GM19193 (cell line): ENCODE results near the gene TTC28.

ENCODE experiments used
- POLR2A ChIP-seq: IDR thresholded peaks from 4 replicates; pipeline ENCODE4 v1.6.1; 2011; ENCODE audit not compliant: insufficient read depth, insufficient read length; ENCODE audit errors: extremely low read depth

TTC28 gene

GRCh38 chr22:28015046-28015425 is 664.6 kb downstream of the TTC28 start:
- no peak for TF ChIP-seq POLR2A

- TF ChIP-seq POLR2A = no peak
Measured at GRCh38 chr22:28014211-28015045, 665.2 kb downstream of the TTC28 start.

GRCh38 chr22:28013611-28014010 is 666.0 kb downstream of the TTC28 start:
- TF ChIP-seq POLR2A = no peak

- TF ChIP-seq POLR2A = no peak
Measured at GRCh38 chr22:28012832-28013460, 666.7 kb downstream of the TTC28 start.

- no peak for TF ChIP-seq POLR2A
Measured at GRCh38 chr22:28009272-28009827, 670.3 kb downstream of the TTC28 start.

- TF ChIP-seq POLR2A = no peak
Measured at GRCh38 chr22:28008649-28009048, 671.0 kb downstream of the TTC28 start.

GRCh38 chr22:28008056-28008455 is 671.6 kb downstream of the TTC28 start:
- no peak for TF ChIP-seq POLR2A

GRCh38 chr22:28006271-28006670 is 673.4 kb downstream of the TTC28 start:
- TF ChIP-seq POLR2A = no peak

- no peak for TF ChIP-seq POLR2A
Measured at GRCh38 chr22:28005513-28005912, 674.1 kb downstream of the TTC28 start.

GRCh38 chr22:28004021-28004420 is 675.6 kb downstream of the TTC28 start:
- TF ChIP-seq POLR2A = no peak

- no peak for TF ChIP-seq POLR2A
Measured at GRCh38 chr22:28002863-28003565, 676.6 kb downstream of the TTC28 start.

GRCh38 chr22:28002181-28002700 is 677.4 kb downstream of the TTC28 start:
- no peak for TF ChIP-seq POLR2A

- TF ChIP-seq POLR2A = no peak
Measured at GRCh38 chr22:28001171-28001835, 678.3 kb downstream of the TTC28 start.

GRCh38 chr22:28000361-28000760 is 679.3 kb downstream of the TTC28 start:
- TF ChIP-seq POLR2A = no peak
